ENCODE results near the gene THAP3. TPM values are rescaled to one million over a fixed set of nuclear protein-coding genes. Genes with fewer than 3 reads are reported as not detected.

THAP3 gene
- total and polyA plus RNA-seq, 2 of the 4 experiments (the other 2 are of a cell fraction) = 14.2 to 14.9 TPM

DNA sequence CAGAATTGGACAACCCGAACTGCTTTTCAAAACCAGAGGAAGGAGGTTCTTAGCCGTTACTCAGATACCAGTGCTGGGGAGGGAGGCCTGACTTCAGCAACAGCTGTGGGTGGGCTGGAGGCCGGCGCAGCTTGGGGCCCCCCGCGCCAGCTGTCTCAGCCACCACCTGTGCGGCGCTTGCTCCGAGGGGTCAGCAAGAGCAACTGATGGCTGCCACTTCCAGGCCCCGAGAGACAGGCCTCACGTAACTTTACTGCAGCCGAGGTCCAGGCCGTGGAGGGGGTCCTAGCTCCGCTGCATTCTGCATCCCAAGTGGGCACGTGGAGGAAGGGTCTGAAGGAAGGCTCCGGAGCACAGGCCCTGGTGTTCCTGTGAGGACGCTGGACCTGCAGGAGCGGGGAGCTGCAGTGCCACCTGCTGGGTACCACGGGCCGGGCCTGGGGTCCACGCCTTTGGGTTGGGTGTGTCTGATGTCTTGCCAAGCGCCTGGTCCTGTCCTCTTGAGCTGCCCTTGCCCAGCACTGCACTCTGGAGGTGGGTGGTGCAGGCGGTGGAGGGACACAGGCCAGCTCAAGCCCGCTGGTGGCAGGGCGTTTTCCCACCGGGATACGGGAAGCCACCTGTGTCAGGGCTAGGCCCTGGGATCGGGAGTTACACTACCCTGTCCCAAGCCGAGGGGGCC, 9.8 kb downstream of the THAP3 start (continued):
- TF ChIP-seq, protein P1, sequence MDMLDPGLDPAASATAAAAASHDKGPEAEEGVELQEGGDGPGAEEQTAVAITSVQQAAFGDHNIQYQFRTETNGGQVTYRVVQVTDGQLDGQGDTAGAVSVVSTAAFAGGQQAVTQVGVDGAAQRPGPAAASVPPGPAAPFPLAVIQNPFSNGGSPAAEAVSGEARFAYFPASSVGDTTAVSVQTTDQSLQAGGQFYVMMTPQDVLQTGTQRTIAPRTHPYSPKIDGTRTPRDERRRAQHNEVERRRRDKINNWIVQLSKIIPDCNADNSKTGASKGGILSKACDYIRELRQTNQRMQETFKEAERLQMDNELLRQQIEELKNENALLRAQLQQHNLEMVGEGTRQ (IDR thresholded peaks at IDR 0.05; ENCODE audit: low read depth, low read length) = no peak

DNA sequence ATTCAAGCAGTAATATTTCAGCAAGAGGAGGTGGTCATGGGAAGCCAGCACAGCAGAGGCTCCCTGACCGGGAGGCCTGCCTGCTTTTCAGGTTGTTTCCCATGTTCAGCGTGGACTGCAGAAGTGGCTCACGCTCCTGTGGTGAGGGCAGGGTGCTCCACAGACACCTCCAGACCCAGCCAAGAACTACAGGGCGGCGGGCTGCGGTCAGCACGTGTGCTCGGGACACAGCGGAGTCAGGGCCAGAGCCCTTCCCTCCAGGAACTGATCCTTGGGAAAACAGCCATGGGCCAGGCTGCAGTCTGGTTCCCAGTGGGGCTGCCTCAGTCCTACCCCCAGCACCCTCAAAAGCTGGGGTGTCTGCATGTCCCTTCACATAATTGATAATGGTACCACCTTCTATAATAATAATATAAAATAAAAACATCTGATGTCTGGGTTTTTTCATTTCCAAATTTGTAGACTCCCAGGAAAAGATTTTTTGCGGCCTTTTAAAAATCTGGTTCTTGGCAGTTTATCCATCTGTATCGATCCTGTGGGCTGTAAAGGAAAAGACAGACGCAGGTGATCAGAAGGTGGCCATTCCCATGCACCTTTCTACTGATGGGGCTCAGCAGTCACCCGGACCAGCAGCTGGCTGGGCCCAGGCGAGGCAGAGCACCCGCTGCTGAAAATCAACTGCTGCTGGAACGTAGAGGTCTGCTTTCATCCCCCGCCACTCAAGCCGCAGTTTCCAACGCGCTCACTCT, 10.7 kb downstream of the THAP3 start:
- BruUV-seq (replicated peaks) = no TSS peak
- H2AK5ac ChIP-seq (ENCODE audit: low read depth, low read length) = no peak overlapping the region
- CTCF ChIA-PET = no interaction called here
- H3K9ac ChIP-seq (ENCODE audit: low read depth, low read length) = no peak overlapping the region
- H3K14ac ChIP-seq (replicated peaks; ENCODE audit: low read depth, low read length) = no peak overlapping the region
- in situ Hi-C loops (cut with MboI; ENCODE audit: low sequenced_read_pairs) (no loop called here), dilution Hi-C loops (cut with HindIII; ENCODE audit: low sequenced_read_pairs, unreplicated experiment) (no loop called here), intact Hi-C loops (cut with micrococcal nuclease) (loop anchor here (5.0 kb wide), 1 partner anchor 1012 kb away; no protein-coding TSS in a partner anchor)
- H3K56ac ChIP-seq (ENCODE audit: extremely low read depth, insufficient read depth, low read length) = no peak overlapping the region
- H3K4ac ChIP-seq (ENCODE audit: low read depth, low read length) = no peak overlapping the region
- no peak overlapping the region for H2AFZ ChIP-seq (replicated peaks; ENCODE audit: low read length, poor library complexity)
- peaks cover 2% of the 10 kb centered on the region; the same call in 1 of the 2 replicates for H3K9me1 ChIP-seq (ENCODE audit: insufficient read depth, low read length)
- no peak overlapping the region for H4K5ac ChIP-seq (ENCODE audit: low read depth, low read length)
- no peak overlapping the region for H3K4me2 ChIP-seq (ENCODE audit: low read depth, low read length)
- WGBS, 2 experiments (ENCODE audit: extremely low coverage in 2 of 2, insufficient read length in 1 of 2) = 91% methylated on average over 4 of the region's 20 CpGs; no CpG with 5 or more reads in 1 of the 2 experiments
- H2BK15ac ChIP-seq (ENCODE audit: low read depth, low read length) = no peak overlapping the region
- H3K27ac ChIP-seq (ENCODE audit: insufficient read depth, low read length) = no peak overlapping the region
- H3K36me3 ChIP-seq (ENCODE audit: control insufficient read depth, insufficient read depth, low read length) = peaks cover 63% of the 10 kb centered on the region
- H4K20me1 ChIP-seq (ENCODE audit: insufficient read depth, low read length) = peaks cover 11% of the 10 kb centered on the region; the same call in 1 of the 2 replicates
- ATAC-seq (ENCODE audit: low read depth) = no peak
- no peak for TF ChIP-seq MAFK (IDR thresholded peaks at IDR 0.05; ENCODE audit: low read depth, low read length)
- TF ChIP-seq FOS (IDR thresholded peaks at IDR 0.05; ENCODE audit: low read depth, low read length) = no peak
- no peak overlapping the region for H2BK5ac ChIP-seq (ENCODE audit: low read depth, low read length, poor library complexity, severe bottlenecking)
- peak overlapping the region; percentile 77 for H2AK9ac ChIP-seq (replicated peaks; ENCODE audit: low read depth, low read length, poor library complexity)
- no peak overlapping the region for H4K8ac ChIP-seq (ENCODE audit: low read depth in 2 of 2, low read length in 2 of 2)
- no peak overlapping the region for H3K4me3 ChIP-seq (ENCODE audit: insufficient read depth, low read depth, low read length)
- H3K27me3 ChIP-seq (ENCODE audit: control insufficient read depth, insufficient read depth, low read length) = no peaks in the 10 kb centered on the region
- no peak overlapping the region for H3K23ac ChIP-seq (ENCODE audit: low read depth, low read length)
- DNase-seq = no peak
- peaks cover 2% of the 10 kb centered on the region; the same call in 1 of the 2 replicates for H3K4me1 ChIP-seq (ENCODE audit: control insufficient read depth, insufficient read depth, low read length)
- H2BK20ac ChIP-seq (ENCODE audit: low read depth, low read length) = no peak overlapping the region
- H3K79me1 ChIP-seq (ENCODE audit: low read depth in 1 of 2, low read length in 2 of 2) = peaks cover 0 to 14% of the 10 kb centered on the region in 2 experiments; a peak in 2 of 4 replicates
- H3K9me3 ChIP-seq (ENCODE audit: control insufficient read depth, insufficient read depth, low read length) = no peaks in the 10 kb centered on the region
- H4K91ac ChIP-seq (ENCODE audit: insufficient read depth, low read depth, low read length) = no peak overlapping the region
- POLR2A ChIA-PET (ENCODE audit: unreplicated experiment) = no interaction called here
- H2BK120ac ChIP-seq (ENCODE audit: low read depth, low read length) = no peak overlapping the region
- H3K18ac ChIP-seq (ENCODE audit: low read depth, low read length) = no peak overlapping the region
